Stimulated activated CD4-positive, alpha-beta T cell treated with anti-CD3 and anti-CD28 coated beads, Interleukin-15, amount 100 ng/mL, for 1 hour (primary cell): ENCODE measurements around the gene ZDHHC14.
"Not testable (repeated sequence)": the region's sequence is repeated elsewhere in the genome, so short reads cannot be mapped to it uniquely, and the experiment has no call there.

Experiments used
- DNase-seq, 2 donors: peaks; one replicate each; pipeline ENCODE4 v3.0.0-alpha.2; 2020; ENCODE audit warnings: low read depth in 1 of 2, low spot score in 1 of 2

ZDHHC14 gene

DNA sequence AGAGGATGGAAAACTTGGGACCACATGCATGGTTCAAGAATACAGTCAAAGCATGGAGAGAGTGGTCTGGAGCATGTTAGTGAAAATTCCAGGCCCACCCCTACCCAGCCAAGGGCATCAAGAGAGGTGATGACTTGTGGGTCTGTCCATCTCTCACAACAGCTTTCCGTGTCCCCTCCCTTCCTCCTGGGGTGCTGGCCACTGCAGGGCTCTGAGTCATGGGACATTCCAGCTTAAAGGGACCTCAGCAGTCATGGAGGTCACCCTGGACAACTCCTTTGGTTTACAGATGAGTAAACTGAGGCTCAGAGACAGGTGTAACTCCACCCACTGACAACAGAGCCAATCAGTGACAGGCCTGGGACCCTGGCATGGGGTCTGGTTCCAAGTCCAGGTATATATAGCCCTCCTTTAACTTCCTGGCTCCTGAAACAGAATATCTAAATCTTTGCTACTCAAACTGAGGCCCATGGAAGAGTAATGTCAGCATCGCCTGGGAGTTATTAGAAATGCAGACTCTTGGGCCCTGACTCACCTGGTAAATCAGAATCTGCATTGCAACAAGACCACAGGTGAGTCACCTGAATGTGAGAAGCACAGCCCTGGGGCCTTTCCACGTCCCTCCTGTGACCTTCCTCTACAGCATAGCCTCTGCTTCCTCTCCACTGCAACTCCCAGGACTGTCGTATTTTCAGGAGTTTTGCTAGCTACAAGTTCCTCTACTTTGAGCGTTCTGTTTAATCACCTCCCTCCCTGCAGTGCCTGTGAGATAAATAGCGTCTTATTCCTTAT lies 170.2 kb downstream of the ZDHHC14 start:
- DNase-seq = no peak

DNA sequence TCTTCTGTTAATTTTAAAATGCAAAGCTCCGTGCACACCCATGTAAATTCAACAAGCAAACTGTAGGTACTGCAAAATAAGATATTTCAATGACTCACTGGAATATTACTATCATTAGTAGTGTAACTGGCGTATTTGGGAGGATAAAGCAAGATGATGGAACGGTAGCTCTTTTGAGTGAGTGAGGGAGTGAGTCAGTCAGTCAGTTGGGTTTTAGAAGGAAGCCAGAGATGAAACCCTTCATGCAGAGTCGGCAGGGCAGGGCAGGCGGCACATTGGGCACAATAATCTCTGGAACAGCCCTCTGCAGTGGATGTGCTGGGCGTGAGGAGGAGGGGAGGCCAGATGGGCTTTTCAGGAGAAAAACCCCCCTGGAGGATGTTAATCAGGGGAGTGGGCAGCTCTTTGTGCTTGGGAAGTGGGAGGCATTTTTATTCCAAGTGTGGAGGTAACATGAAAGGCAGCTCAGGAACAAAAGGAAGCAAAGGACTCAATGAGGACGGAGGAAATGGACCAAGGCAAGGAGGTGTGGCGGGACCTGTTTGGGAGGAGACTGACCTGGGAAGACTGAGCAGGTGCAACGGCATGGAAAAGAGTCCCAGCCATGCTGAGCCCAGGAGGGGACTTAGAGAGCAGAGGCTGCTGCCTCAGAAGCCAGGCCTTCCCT lies 171.2 kb downstream of the ZDHHC14 start:
- DNase-seq = no peak

DNA sequence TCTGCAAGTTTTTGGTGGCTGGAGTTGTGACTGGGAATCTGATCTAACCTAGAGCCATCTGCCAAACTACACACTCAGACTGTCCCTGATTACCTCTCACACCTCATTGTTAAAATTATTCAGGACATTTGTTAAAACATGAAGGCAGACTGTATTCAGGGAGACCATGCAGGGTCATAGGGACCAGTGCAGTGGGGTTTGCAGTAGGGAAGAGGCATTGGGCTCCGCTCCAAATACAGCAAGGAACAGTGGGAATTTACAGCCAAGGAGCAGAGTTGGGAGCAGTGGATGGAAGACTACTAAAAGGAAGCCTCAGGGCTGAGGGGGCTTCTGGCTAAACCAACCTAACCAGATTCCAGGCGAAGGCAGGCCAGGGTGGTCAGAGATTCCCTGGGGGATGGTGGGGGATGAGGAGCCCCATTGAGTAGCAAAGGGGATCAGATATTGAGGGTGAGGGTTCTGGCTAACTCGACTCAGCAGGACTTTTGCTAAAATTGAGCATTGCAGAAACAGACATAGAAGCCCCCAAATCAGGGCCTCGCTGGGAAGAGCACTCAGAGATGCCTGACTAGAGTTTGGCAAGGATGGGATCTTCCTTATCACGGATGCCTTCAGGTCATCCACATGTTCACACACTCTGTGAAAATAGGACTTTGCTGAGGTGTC lies 172.0 kb downstream of the ZDHHC14 start:
- no peak for DNase-seq

DNA sequence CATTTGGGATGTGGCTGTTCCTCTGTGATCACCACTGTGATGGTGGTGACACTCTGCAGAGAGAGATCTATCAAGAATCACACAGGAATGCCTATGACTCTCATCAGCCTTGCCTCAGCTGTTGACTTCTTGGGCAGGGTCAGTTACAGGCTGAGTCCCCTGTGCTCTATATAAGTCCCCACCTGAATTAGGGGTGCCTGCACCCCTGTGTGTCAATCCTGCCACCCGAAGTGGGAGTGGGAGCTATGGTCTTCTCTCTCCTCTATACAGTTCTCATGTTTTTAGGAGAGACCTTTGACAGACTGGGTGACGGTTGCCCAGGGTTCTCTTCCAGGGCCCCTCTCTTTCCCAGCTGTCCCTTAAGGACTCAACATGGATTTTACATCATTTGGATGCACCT lies 173.8 kb downstream of the ZDHHC14 start:
- DNase-seq = no peak

DNA sequence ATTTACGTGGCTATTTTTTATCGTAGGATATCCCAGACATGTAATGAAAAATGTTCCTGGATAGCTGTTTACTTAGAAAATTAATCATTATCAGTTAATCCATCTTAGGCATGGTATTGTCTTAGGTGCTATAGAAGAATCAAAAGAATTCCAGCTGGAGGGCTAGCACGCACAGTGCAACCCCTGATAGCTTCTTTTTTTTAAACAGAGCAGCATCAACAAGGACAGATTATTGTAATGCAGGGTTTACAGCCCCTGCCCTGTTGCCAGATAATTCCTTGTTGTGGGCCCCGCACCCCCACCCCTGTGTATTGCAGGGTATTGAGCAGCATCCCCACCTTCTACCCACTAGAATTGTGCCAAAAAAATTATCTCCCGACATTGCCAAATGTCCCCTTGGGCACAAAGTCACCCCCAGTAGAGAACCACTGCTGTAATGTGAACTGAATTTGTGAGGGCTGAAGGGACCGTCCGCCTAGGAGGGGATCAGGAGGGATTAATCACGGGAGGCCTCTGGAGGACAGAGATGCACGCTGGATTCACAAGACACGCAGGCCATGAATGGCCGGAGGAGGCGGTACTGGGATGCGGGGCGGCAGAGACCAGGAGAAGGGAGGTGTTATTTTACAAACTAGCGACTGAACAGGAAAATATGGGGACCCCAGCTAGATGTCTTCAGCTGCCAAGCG lies 174.6 kb downstream of the ZDHHC14 start:
- DNase-seq = no peak

DNA sequence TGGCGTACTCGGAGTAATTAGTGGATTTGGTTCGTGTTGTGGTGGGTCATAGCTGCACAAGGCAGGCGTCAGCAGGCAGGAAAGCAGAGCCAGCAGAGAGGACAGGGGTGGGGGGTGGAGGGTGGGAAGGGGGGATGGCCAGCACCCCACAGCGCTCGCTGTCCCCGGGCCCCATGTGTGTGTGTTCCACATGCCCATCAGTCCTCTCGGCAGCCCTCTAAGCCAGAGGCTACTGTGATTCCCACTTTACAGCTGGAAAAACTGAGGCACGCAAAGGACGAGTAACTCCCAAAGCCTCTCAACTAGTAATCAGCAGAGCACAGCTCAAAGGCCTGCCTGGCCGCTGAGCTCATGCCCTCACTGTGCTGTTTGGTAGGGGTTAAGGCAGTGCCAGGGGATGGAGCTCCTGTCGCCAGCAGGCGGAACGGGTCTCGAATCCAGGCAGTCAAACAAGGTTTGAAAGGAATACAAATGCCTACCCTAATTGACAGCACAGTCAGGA lies 175.2 kb downstream of the ZDHHC14 start:
- no peak for DNase-seq

DNA sequence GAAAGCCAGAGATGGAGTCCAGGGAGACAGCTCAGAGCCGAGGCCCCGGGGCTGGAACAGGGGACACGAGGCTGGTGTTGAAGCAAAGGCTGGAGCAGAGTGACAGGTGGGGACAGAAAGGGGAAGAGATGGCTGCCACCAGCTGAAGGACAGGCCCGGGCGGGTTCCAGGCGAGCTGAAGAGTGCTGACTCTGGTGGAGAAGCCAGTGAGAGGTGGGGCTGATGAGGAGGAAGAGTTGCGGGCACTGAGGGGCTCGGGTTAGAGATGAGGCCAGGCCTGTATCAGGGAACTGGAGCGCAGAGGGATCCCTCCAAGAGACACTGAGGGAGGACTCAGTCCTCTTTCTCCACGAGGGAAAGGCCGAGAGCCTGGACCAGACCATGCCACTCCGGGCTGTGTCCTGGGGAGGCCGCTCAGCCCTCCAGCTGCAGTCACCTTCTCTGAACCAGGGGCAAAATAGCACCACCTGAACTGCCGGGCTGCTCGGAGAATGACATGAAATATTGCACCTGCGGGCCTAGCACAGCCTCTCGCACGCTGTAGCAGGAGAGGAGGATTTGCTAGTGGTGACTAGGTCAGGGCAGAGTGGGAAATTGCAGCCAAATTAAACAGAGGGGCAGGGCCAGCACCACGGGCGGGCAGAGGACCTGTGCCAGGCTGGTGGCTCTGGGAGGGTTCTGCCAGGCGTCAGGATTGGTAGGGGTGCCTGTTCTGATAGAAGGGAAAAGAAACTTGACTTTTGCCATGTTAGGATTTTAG lies 175.9 kb downstream of the ZDHHC14 start:
- DNase-seq = no peak

DNA sequence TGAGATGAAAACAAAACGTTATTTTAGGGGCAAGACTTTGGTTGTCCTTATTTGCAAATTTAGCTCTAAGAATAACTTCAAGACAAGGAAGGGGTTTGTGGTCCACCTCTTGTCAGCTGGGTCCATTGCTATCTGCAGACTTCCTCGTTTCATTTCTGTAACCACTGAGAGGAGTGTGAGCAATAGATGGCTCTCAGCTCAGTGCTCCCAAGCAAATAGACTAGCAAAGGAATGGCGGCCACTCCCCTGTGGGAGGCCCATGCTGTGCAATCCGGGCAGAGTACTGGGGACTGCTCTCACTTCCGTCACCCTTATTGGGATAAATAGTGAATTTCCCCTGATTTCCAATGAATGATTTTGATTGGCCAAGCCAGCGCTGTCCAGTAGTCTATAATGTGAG lies 176.6 kb downstream of the ZDHHC14 start:
- no peak for DNase-seq

DNA sequence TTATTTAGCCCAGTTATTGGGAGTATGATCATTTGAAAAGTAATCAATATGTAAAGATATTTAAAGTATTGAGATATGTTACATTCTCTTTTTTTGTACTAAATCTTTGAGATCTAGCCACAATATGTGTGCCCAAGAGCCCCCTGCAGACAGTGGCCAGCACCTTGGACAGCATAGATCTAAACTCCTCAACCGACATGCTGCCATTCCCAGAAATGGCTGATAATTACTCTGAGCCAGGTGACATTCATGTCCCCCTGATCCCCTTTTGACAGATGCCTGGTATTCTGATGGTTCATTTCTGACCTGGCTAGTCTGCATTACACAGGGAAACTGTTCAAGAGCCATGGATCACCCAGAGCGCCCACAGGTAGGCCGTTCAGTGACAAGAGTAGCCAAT lies 177.1 kb downstream of the ZDHHC14 start:
- DNase-seq = no peak

DNA sequence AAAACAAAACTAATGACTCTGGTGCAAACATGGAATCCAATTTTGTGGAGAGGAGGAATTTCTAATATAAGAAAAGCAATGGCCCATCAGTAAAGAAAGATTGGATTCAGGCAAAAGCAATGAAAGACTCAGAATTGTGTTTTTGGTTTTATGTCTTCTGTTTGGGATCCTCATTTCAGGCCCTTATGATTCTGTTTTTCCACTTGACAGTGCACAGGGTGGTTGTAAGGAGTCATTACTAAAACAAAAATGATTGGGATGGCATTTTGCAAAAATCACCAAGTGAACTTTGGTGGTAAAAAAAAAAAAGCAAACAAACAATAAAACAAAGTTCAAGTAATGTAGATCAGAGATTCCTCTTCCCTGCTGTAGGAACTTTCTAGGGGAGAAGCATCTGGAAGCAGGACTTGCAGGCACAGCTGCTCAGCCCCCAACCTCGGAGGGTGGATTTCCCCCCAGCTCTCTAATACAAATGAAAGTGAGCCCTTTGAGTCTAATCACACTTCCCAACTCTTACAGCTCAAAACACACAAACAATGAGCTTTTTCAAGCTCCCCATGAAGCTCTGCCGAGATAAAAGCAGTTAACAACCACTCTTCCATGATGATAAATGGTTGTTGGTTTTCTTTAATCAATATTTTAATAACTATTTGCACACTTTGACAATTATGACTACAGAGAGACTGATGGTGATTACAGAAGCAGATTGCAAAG lies 177.7 kb downstream of the ZDHHC14 start:
- DNase-seq = no peak

DNA sequence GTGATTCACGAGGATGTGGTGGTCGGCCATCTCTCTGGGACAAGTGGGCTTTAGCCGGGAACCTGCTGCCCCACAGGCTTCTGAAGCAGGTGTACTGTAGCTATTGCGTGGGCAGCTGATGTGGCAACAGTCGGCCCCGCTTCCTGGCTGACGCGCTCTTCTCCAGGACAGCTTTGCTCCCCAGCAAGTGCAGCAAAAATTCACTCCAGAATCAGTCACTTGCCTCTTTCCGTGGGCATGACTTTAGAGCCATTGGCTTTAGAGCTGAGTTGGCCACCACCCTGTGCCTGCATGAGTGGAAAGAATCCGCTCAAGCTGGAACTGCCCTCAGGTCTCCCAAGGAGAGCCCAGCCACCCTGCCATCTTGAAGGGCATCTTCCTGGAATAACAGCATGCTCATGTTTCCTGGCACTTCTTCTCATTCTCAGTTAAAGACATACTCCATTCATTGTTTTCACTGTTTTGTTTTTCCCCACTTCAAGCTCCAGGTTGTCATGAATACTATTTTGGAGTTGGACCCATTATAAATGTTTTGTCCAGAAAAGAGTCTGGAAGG lies 178.3 kb downstream of the ZDHHC14 start:
- DNase-seq = no peak

DNA sequence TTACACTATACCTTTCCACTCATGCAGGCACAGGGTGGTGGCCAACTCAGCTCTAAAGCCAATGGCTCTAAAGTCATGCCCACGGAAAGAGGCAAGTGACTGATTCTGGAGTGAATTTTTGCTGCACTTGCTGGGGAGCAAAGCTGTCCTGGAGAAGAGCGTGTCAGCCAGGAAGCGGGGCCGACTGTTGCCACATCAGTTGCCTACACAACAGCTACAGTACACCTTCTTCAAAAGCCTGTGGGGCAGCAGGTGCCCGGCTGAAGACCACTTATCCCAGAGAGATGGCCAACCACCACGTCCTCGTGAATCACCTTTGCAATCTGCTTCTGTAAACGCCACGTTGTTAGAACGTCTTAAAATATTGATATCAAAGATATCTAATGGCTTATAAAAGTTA lies 179.1 kb downstream of the ZDHHC14 start:
- DNase-seq = not testable (repeated sequence)

DNA sequence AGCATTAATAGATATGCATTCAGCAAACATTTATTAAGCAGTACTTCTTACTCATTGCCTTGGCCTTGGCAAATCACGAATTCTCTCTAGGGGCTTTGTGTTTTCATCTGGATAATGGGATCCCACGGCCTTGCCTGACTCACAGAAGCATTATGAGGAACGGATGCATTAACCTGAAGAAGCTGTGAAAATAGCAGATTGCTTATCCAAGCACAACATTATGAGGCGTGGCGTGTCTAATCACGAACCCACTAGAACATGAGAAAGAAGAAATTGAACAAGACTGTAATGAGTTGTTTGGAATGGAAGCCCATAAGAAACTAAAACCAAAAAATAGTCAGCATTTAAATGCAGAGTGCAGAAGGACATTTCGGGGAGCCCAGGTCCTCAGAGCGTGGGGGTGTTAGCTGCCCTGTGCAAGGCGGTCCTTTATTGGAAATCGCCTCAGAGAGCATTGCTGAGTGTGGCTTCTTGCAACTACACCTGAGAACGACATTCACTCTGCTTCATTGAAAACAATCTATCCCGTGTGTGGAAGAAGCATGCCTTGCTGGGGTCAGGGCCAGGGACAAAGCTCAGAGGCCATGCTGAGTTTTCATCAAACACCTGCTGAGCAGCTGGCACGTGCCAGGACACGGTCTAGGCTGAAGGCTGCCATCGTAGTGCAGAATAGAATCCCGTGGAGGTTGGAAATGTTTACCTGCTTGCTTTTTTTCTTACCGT lies 179.9 kb downstream of the ZDHHC14 start:
- no peak for DNase-seq

DNA sequence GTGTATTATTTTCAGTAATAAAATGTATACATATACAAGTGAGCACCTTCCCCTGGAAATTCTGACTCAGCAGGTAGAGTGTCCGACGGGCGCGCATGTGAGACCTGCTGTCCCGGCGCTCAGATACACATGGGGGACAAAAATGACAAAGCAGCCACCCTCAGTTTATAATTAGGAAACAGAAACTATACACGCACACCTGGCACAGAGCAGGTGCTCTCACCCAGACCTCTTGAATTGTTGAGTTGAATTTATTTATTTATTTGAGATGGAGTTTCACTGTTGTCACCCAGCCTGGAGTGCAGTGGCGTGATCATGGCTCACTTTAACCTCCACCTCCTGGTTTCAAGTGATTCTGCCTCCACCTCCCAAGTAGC lies 180.4 kb downstream of the ZDHHC14 start:
- DNase-seq = no peak

DNA sequence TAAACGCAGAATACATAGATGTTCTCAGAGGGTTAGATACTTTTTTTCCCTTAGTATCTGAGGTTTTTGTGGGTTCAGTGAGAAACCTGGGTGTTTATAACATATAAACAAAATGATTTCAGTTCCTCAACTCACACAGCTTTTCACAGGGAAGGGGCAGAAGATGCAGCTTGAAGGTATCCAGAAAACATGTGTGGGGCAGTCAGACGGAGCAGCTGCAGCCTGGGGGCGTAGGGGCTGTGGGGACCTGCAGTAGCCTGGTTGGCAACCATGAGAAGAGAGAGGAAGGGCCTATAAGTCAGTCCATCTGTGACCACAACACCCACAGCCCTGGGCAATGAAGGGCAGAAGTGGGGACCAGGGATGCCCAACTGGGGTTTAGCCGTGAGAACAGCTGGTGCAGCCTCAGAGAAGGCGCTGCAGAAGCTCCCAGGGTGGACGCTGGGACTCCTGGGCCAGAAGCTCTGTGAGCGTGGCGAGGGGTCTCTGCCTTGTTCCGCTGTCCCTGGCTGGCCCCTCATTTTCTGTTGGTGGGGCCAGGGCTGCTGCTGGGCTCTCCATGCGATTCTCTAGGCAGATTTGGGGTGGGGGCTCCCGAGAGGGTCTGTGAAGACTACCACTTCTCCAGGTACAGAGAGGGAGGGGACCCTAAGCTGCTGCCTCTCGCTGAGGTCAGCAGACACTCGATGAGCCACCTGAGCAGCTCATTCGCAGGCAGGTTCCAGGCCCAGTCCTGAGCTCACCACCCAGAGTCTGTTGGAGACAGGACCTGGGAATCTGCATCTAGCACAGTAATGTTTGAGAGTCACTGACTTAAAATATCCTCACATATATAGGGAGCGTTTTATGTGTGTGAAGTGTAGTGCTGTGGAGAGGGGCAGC lies 181.2 kb downstream of the ZDHHC14 start:
- no peak for DNase-seq

DNA sequence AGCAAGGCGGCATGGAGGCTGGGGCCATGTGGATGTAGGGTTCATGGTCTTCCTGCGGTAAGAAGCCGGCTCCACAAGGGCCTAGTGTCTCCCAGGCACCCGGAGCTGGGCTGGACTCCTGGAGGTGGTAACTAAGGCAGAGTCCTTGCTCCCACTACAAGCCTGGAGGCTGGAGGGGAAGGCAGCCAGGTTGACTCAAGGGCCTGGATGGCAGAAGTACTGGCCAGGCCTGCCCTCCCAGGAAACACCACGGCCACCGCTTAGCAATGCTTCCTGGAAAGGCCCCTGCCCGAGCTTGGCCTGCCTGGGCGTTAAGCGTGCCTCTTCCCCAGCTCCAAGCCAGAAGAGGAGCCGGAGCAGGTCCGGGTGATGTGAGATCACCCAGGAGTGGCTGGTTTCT lies 182.0 kb downstream of the ZDHHC14 start:
- no peak for DNase-seq

DNA sequence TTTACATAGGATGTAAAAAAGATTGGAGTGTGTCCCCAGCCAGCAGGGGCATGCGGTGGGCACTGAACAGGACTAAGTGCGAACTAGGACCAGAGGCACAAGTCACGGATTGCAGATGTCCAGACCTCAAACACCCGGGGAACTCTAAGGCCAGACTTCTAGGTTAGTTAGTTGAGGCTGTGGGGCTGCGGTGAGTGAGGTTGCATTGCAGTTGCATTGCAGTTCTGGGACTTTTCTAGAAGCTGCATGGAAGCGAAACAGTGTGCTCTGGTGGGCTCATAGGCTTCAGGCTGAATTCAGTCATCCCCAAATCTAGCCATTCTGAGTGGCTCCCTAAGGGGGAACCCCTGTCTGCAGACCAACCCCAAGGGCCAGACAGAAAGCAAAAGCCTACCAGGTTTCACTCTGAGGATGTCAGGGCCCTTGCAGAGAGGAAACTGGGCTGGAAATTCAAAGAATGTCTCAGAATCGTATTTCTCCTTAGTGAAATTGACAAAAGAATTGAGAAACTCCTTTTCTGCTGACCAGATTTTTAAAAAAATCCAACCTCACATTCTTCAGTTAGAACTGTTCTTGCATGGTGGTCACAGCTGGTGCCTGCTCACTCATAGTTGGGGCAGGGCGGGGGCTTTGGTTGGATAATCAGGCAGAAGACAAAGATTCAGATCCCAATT lies 182.8 kb downstream of the ZDHHC14 start:
- DNase-seq = no peak

DNA sequence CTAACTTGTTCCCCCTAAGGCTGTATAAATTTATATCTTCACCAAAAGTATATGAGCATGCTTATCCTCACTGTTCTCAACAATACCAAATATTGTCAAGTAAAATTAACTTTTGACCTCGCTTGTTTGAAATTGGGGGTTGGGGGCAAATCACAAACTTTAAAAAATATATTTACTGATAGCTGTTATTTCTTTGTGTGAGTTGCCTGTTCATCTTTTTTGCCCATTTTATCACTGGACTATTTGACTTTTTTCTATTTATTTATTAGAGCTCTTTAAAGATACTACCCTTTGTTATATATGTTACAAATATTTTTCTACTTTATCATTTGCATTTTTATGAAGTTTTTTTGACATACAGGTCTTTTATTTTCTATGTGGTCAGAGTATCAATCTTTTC lies 187.7 kb downstream of the ZDHHC14 start:
- DNase-seq = no peak
